HG03039 (cell line): ENCODE results near the gene OR10S1.
"Not testable (repeated sequence)": the region's sequence is repeated elsewhere in the genome, so short reads cannot be mapped to it uniquely, and the experiment has no call there.

Experiments used
- ATAC-seq: cut with Tn5 transposase; IDR thresholded peaks from one replicate; pipeline ENCODE4 v1.9.1; 2021; ENCODE audit warnings: mild to moderate bottlenecking, moderate library complexity; ENCODE audit not compliant: unreplicated experiment

The OR10S1 gene, protein sequence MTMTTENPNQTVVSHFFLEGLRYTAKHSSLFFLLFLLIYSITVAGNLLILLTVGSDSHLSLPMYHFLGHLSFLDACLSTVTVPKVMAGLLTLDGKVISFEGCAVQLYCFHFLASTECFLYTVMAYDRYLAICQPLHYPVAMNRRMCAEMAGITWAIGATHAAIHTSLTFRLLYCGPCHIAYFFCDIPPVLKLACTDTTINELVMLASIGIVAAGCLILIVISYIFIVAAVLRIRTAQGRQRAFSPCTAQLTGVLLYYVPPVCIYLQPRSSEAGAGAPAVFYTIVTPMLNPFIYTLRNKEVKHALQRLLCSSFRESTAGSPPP

GRCh38 chr11:123977731-123978347 lies at the start of gene OR10S1:
Gene OR10S1, minus strand, starts transcription at chr11:123977781. Its CDS starts 117 bp downstream, at chr11:123977664.
- no peak for ATAC-seq

GRCh38 chr11:124026498-124026897 lies 48.9 kb upstream of the OR10S1 start, which contains the start of gene OR10G8:
Gene OR10G8, plus strand, starts transcription at chr11:124026798. Its CDS starts 2,825 bp downstream, at chr11:124029623.
- no peak for ATAC-seq

- ATAC-seq: not testable (repeated sequence)
These were observed 38.3 kb upstream of the OR10S1 start for GRCh38 chr11:124015837-124016236.

GRCh38 chr11:124012697-124013096 lies 35.1 kb upstream of the OR10S1 start, which contains the start of gene OR10G4:
Gene OR10G4, plus strand, starts transcription at chr11:124012997. Its CDS starts 2,578 bp downstream, at chr11:124015575.
- ATAC-seq: no peak

GRCh38 chr11:123995119-123995518 lies 17.5 kb upstream of the OR10S1 start, which contains the start of gene OR10G6:
Gene OR10G6, minus strand, starts transcription at chr11:123995161. Its CDS starts 0 bp downstream, at chr11:123995161.
- no peak for ATAC-seq

DNA sequence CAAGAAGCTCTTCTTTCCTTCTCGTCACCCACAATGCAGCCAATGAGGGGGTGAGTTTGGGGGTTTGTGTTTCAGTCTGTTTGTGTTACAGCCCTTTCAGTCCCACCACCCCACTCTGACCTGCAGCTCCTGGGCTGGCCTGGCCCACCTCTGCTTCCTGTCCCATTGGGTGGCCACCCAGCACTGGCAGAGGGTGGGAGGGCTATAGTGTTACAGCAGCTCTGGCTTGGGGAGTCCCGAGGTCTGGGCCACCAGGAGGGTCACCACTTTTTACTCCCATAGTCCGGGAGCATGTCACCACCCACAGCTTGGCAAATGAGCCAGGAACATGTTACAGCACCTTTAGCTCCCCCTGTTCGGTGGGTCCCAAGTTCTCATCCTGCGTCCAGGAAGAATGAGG lies 1.7 kb upstream of the OR10S1 start:
- ATAC-seq: no peak

DNA sequence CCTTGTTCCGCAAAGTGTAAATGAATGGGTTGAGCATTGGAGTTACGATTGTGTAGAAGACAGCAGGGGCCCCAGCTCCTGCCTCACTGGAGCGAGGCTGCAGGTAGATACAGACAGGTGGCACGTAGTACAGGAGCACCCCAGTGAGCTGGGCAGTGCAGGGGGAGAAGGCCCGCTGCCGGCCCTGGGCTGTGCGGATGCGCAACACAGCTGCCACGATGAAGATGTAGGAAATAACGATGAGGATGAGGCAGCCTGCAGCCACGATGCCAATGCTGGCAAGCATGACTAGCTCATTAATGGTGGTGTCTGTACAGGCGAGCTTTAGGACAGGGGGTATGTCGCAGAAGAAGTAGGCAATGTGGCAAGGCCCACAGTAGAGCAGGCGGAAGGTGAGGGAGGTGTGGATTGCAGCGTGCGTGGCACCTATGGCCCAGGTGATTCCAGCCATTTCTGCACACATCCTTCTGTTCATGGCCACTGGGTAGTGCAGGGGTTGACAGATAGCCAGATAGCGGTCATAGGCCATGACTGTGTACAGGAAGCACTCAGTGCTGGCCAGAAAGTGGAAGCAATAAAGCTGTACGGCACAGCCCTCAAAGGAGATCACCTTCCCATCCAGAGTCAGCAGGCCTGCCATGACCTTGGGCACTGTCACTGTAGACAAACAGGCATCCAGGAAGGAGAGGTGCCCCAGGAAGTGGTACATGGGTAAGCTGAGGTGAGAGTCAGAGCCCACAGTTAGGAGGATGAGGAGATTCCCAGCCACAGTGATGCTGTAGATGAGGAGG lies 616 bp downstream of the OR10S1 start:
- no peak for ATAC-seq

DNA sequence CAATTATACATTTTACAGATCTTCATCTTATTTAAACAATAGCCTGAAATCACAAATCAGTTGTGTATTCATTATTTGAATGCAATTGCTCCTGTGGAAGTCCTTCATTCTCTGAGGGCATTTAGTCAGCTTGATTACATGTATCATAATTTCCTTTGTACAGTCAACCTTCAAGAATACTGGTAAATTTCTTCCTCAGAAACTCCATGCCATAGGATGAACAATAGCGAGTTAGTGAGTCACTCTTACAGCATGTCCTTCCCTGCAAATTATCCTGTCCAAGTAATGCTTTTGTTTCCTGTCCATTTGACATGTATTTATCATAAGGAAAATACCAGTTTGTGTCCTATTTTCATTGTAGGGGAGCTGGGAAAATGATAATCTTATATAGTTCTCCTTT lies 3.8 kb downstream of the OR10S1 start:
- no peak for ATAC-seq

- ATAC-seq: no peak
These were observed 20.8 kb downstream of the OR10S1 start for GRCh38 chr11:123956752-123957151.

- no peak for ATAC-seq
These were observed 32.4 kb downstream of the OR10S1 start for GRCh38 chr11:123945132-123945531.

DNA sequence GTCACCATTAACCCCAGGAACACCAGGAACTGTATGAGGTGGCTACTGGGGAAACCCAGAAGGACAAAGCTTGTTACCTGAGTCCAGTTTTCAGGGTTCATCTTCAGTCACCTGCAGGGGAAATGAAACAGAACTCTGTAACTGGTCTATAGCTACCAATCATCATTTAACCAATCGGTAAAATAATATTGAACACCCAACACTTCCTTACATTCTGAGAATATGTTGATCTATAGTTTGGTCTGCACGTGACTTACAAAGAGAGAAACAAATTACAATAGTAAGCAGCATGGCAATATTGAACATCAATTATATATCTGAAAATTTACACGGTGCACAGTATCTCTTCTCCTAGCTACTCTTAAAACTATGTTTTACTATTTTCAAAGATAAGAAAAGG lies 33.8 kb downstream of the OR10S1 start, which contains the start of gene OR6T1:
Gene OR6T1, minus strand, starts transcription at position 101 of the 400 bp plus-strand sequence. Its CDS starts 0 bp downstream, at position 101.
- ATAC-seq: no peak

DNA sequence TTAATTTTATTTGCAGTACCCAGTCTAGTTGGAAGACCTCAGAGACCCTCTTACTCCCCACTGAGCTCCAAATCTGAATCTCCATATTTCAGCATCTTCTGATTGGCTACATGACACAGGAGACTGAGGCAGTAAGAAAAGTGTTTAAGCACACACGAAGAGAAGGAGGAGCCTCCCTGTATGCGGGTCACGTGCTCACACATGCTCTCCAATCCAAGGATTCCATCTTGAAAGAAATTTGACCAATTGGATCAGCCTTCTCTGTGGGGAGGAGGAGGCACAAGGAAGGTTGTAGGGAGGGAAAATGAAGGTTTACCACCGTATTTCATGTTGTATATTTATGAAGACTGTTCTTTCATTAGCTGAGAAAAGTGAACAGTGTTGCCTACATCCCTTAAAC lies 35.2 kb downstream of the OR10S1 start:
- no peak for ATAC-seq

GRCh38 chr11:123939317-123939716 lies 38.3 kb downstream of the OR10S1 start, which contains the start of gene OR4D5:
Gene OR4D5, plus strand, starts transcription at chr11:123939617. Its CDS starts 0 bp downstream, at chr11:123939617.
- ATAC-seq: no peak
